ENCODE results near the gene LRRIQ4. TPM values are rescaled to one million over a fixed set of nuclear protein-coding genes. Genes with fewer than 3 reads are reported as not detected.

Gene LRRIQ4
- polyA plus RNA-seq, 3 donors = 0.11 TPM; not detected in 2

GRCh38 chr3:169804681-169805080, 8.0 kb upstream of the LRRIQ4 start:
- DNase-seq = no peak

- DNase-seq = no peak
These were observed 3.4 kb upstream of the LRRIQ4 start for GRCh38 chr3:169809230-169809795.

GRCh38 chr3:169811631-169812331, 889 bp upstream of the LRRIQ4 start:
- peak; percentile 38 for DNase-seq

- DNase-seq = no peak
These were observed 608 bp downstream of the LRRIQ4 start for GRCh38 chr3:169813278-169813677.

GRCh38 chr3:169813757-169814517, 1.3 kb downstream of the LRRIQ4 start:
- DNase-seq = no peak

GRCh38 chr3:169815590-169816150, 3.0 kb downstream of the LRRIQ4 start:
- DNase-seq = no peak

GRCh38 chr3:169818316-169818715, 5.6 kb downstream of the LRRIQ4 start:
- DNase-seq = no peak

- no peak for DNase-seq
These were observed 9.4 kb downstream of the LRRIQ4 start for GRCh38 chr3:169822091-169822490.

- DNase-seq = no peak
These were observed 9.9 kb downstream of the LRRIQ4 start for GRCh38 chr3:169822540-169822939.

- DNase-seq = no peak
These were observed 10.3 kb downstream of the LRRIQ4 start for GRCh38 chr3:169822983-169823382.

GRCh38 chr3:169825316-169825715, 12.6 kb downstream of the LRRIQ4 start:
- no peak for DNase-seq

GRCh38 chr3:169827712-169828111, 15.0 kb downstream of the LRRIQ4 start:
- DNase-seq = no peak

GRCh38 chr3:169835533-169835932, 22.9 kb downstream of the LRRIQ4 start:
- DNase-seq = no peak

- DNase-seq = no peak
These were observed 23.6 kb downstream of the LRRIQ4 start for GRCh38 chr3:169836078-169836941.

GRCh38 chr3:169836942-169837275, 24.2 kb downstream of the LRRIQ4 start:
- no peak for DNase-seq

GRCh38 chr3:169838511-169839030, 25.9 kb downstream of the LRRIQ4 start:
- DNase-seq = no peak

- DNase-seq = peak; percentile 54
These were observed 28.5 kb downstream of the LRRIQ4 start for GRCh38 chr3:169841171-169841570.

GRCh38 chr3:169842960-169843359, 30.3 kb downstream of the LRRIQ4 start:
- no peak for DNase-seq

GRCh38 chr3:169846458-169847193, 34.0 kb downstream of the LRRIQ4 start:
- DNase-seq = no peak

- DNase-seq = no peak
These were observed 35.2 kb downstream of the LRRIQ4 start for GRCh38 chr3:169847896-169848295.

- no peak for DNase-seq
These were observed 36.1 kb downstream of the LRRIQ4 start for GRCh38 chr3:169848741-169849140.

All from renal pelvis (tissue), 4 donors.